ENCODE measurements around the gene MAP1B. TPM values are rescaled to one million over a fixed set of nuclear protein-coding genes. Genes with fewer than 3 reads are reported as not detected.

The MAP1B gene
- total and polyA plus RNA-seq, 10 of the 15 experiments (the other 5 are each of a cell fraction or from before 2014, with no cell fraction given), result 0.02 to 0.81 (median 0.06) TPM; not detected in 1

- H3K4me1 ChIP-seq (ENCODE audit: control insufficient read depth, insufficient read depth, low read length), result no peaks in the 10 kb centered on the region
- no peak overlapping the region for H2AFZ ChIP-seq (ENCODE audit: control insufficient read depth, low read depth, low read length)
- no peak for ATAC-seq
- ChIA-PET RAD21 (ENCODE audit: unreplicated experiment) (no interaction called here), CTCF (no interaction called here), SMC1A (ENCODE audit: uncharacterized antibody, unreplicated experiment) (interaction anchor here (0.7 to 1.1 kb wide), 2 partner anchors 46 to 67 kb away, joined by 3 to 4 read pairs; no protein-coding TSS in a partner anchor), POLR2A (no interaction called here)
- in situ Hi-C loops (cut with MboI), result no loop called here
- no peaks in the 10 kb centered on the region; the same call in 2 of the 3 replicates for H3K9me3 ChIP-seq (replicated peaks; ENCODE audit: control insufficient read depth, insufficient read depth, low read length)
- no peak overlapping the region for H3K9ac ChIP-seq (ENCODE audit: control insufficient read depth, insufficient read depth, low read length)
- DNase-seq (ENCODE audit: low read depth, low spot score), result no peak
- intact Hi-C loops (cut with micrococcal nuclease; ENCODE audit: unreplicated experiment), result no loop called here
- no peaks in the 10 kb centered on the region for H3K36me3 ChIP-seq (ENCODE audit: control insufficient read depth in 2 of 2, insufficient read depth in 2 of 2, low read length in 1 of 2)
- BruUV-seq (replicated peaks), result no TSS peak
- no peak overlapping the region for H3K4me3 ChIP-seq
- 68% methylated on average over 3 of the region's 3 CpGs for WGBS (ENCODE audit: insufficient coverage, insufficient replicate concordance, low lambda C conversion rate, missing lambda C conversion rate)
- no peaks in the 10 kb centered on the region for H4K20me1 ChIP-seq (ENCODE audit: control insufficient read depth, insufficient read depth)
- H3K27me3 ChIP-seq (replicated peaks in 1 of 2; ENCODE audit: control insufficient read depth in 2 of 2, insufficient read depth in 2 of 2, low read length in 1 of 2), result no peaks in the 10 kb centered on the region
- no peak overlapping the region for H3K4me2 ChIP-seq (ENCODE audit: control insufficient read depth, insufficient read depth)
- no peak for FAIRE-seq
- H3K27ac ChIP-seq (ENCODE audit: control insufficient read depth, insufficient read depth), result no peak overlapping the region
- no peaks in the 10 kb centered on the region for H3K79me2 ChIP-seq (ENCODE audit: control insufficient read depth, insufficient read depth, low read length)
- TF ChIP-seq SMARCA5 (IDR thresholded peaks at IDR 0.05) (no peak), SMAD1 (IDR thresholded peaks at IDR 0.05; ENCODE audit: low read depth, partially characterized antibody) (no peak), FOS (IDR thresholded peaks at IDR 0.05; ENCODE audit: borderline replicate concordance, extremely low read depth, insufficient read length) (no peak), NFYA (IDR thresholded peaks at IDR 0.05; ENCODE audit: borderline replicate concordance, low read depth, low read length) (no peak), PML (IDR thresholded peaks at IDR 0.05; ENCODE audit: low read length) (no peak), CHD1 (IDR thresholded peaks at IDR 0.05; ENCODE audit: low read depth, low read length) (no peak), SRF (IDR thresholded peaks at IDR 0.05; ENCODE audit: low read depth in 2 of 2, low read length in 2 of 2) (no peak), ZBTB33 (IDR thresholded peaks at IDR 0.05) (no peak), ZNF622 (IDR thresholded peaks at IDR 0.05) (no peak), ZSCAN29 (IDR thresholded peaks at IDR 0.05) (no peak), RAD21 (IDR thresholded peaks at IDR 0.05; ENCODE audit: insufficient read depth, low read depth, low read length) (no peak)
- TF ChIP-seq, protein P1, sequence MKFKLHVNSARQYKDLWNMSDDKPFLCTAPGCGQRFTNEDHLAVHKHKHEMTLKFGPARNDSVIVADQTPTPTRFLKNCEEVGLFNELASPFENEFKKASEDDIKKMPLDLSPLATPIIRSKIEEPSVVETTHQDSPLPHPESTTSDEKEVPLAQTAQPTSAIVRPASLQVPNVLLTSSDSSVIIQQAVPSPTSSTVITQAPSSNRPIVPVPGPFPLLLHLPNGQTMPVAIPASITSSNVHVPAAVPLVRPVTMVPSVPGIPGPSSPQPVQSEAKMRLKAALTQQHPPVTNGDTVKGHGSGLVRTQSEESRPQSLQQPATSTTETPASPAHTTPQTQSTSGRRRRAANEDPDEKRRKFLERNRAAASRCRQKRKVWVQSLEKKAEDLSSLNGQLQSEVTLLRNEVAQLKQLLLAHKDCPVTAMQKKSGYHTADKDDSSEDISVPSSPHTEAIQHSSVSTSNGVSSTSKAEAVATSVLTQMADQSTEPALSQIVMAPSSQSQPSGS (IDR thresholded peaks at IDR 0.05; ENCODE audit: low read length), result no peak
- TF ChIP-seq, protein P2, sequence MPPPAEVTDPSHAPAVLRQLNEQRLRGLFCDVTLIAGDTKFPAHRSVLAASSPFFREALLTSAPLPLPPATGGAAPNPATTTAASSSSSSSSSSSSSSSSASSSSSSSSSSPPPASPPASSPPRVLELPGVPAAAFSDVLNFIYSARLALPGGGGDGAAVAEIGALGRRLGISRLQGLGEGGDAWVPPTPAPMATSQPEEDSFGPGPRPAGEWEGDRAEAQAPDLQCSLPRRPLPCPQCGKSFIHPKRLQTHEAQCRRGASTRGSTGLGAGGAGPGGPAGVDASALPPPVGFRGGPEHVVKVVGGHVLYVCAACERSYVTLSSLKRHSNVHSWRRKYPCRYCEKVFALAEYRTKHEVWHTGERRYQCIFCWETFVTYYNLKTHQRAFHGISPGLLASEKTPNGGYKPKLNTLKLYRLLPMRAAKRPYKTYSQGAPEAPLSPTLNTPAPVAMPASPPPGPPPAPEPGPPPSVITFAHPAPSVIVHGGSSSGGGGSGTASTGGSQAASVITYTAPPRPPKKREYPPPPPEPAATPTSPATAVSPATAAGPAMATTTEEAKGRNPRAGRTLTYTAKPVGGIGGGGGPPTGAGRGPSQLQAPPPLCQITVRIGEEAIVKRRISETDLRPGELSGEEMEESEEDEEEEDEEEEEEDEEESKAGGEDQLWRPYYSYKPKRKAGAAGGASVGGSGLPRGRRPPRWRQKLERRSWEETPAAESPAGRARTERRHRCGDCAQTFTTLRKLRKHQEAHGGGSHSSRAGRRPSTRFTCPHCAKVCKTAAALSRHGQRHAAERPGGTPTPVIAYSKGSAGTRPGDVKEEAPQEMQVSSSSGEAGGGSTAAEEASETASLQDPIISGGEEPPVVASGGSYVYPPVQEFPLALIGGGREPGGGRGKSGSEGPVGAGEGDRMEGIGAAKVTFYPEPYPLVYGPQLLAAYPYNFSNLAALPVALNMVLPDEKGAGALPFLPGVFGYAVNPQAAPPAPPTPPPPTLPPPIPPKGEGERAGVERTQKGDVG (CRISPR knock-in tag; IDR thresholded peaks at IDR 0.05), result no peak
- TF ChIP-seq, protein P3, sequence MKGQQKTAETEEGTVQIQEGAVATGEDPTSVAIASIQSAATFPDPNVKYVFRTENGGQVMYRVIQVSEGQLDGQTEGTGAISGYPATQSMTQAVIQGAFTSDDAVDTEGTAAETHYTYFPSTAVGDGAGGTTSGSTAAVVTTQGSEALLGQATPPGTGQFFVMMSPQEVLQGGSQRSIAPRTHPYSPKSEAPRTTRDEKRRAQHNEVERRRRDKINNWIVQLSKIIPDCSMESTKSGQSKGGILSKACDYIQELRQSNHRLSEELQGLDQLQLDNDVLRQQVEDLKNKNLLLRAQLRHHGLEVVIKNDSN (IDR thresholded peaks at IDR 0.05; ENCODE audit: borderline replicate concordance, extremely low read length, insufficient read depth, low read depth, low read length), result no peak
Measured at GRCh38 chr5:72202331-72202825, 95.1 kb downstream of the MAP1B start.

Data from GM12878 (cell line).